K562 (cell line): ENCODE results near the gene CYSRT1. TPM values are rescaled to one million over a fixed set of nuclear protein-coding genes. Genes with fewer than 3 reads are reported as not detected.

Experiments used
- ATF7 ChIP-seq: fragments of 450-650 bp; IDR thresholded peaks from 2 replicates; pipeline ENCODE4 v1.7.1; 2014; ENCODE audit warnings: mild to moderate bottlenecking, moderate library complexity
- ETV6 ChIP-seq, 3 experiments: fragments of 150-350 bp in 1 of 3; sonication (generic) in 1 of 3; formaldehyde crosslinking in 1 of 3; IDR thresholded peaks; 2 replicates each; pipeline versions ENCODE4 v1.6.1 to v1.8.0; 2014 to 2022; ENCODE audit warnings: borderline replicate concordance in 2 of 3, low read depth in 2 of 3, antibody characterized with exemption in 1 of 3, low read length in 1 of 3, mild to moderate bottlenecking in 1 of 3, missing genetic modification reagents in 1 of 3
- HMGN3 ChIP-seq: IDR thresholded peaks from 2 replicates; pipeline ENCODE4 v1.6.1; 2011; ENCODE audit warnings: borderline replicate concordance, low read depth, mild to moderate bottlenecking, mixed read lengths, low read length; ENCODE audit not compliant: insufficient read length; ENCODE audit errors: extremely low read depth
- JUN ChIP-seq, 2 experiments: sonication (generic) in 1 of 2; formaldehyde crosslinking in 1 of 2; IDR thresholded peaks; 2 replicates each; pipeline versions ENCODE4 v1.6.1 to v1.8.0; 2012 to 2022; ENCODE audit warnings: borderline replicate concordance in 2 of 2, mild to moderate bottlenecking in 2 of 2, improper control_type of control experiment in 1 of 2, low read depth in 1 of 2, low read length in 1 of 2, missing genetic modification reagents in 1 of 2
- ZNF584 ChIP-seq: fragments of 200-800 bp; sonication (Bioruptor generic); IDR thresholded peaks from 2 replicates; pipeline ENCODE4 v1.6.1; 2016; ENCODE audit warnings: low read depth, mild to moderate bottlenecking, missing genetic modification characterization, missing compliant biosample characterization
- polyA plus RNA-seq, 8 experiments: library from polyadenylated mRNA; depleted of rRNA in 4 of 8; stranded (reverse) in 5 of 8; unstranded in 3 of 8; fragments of >200 nt; fragmentation: Nextera tagmentation in 2 of 8; fragmentation: Illumina TruSeq in 1 of 8; extraction: Ambion mirVana in 2 of 8; extraction: Trizol in 1 of 8; gene quantifications; 2 replicates each; pipeline versions ENCODE4 v1.2.1 to v1.2.3, GENCODE V29; 2011 to 2014; ENCODE audit warnings: inconsistent platforms in 1 of 8, missing spikeins in 1 of 8
- total RNA-seq, 7 experiments: library from RNA; depleted of rRNA in 6 of 7; stranded (reverse); fragments of >200 nt in 6 of 7; fragmentation: Illumina TruSeq in 2 of 7; extraction: Trizol in 2 of 7; gene quantifications; 2 replicates each; pipeline versions ENCODE4 v1.2.1 to v1.2.3, GENCODE V29; 2011 to 2021; ENCODE audit warnings: low replicate concordance in 1 of 7
- TF ChIP-seq, protein P1 (sequence below), 3 experiments: fragments of 200-800 bp in 1 of 3; fragments of 250-450 bp in 1 of 3; fragments of 450-650 bp in 1 of 3; sonication (Bioruptor Pico) in 1 of 3; sonication (Bioruptor generic) in 1 of 3; formaldehyde crosslinking in 1 of 3; IDR thresholded peaks; 2 replicates each; pipeline versions ENCODE4 v1.6.1 to v1.8.0; 2016 to 2022; ENCODE audit warnings: mild to moderate bottlenecking in 2 of 3, missing genetic modification characterization in 2 of 3, missing compliant biosample characterization in 1 of 3, moderate library complexity in 1 of 3
- TF ChIP-seq, protein P2 (sequence below): fragments of 450-650 bp; IDR thresholded peaks from 2 replicates; pipeline ENCODE4 v1.6.1; 2016; ENCODE audit warnings: mild to moderate bottlenecking, moderate library complexity

Gene CYSRT1
- total and polyA plus RNA-seq, 9 of the 15 experiments (the other 6 are each of a cell fraction or from before 2014, with no cell fraction given): 0.04 to 1.4 (median 0.42) TPM; not detected in 3

DNA sequence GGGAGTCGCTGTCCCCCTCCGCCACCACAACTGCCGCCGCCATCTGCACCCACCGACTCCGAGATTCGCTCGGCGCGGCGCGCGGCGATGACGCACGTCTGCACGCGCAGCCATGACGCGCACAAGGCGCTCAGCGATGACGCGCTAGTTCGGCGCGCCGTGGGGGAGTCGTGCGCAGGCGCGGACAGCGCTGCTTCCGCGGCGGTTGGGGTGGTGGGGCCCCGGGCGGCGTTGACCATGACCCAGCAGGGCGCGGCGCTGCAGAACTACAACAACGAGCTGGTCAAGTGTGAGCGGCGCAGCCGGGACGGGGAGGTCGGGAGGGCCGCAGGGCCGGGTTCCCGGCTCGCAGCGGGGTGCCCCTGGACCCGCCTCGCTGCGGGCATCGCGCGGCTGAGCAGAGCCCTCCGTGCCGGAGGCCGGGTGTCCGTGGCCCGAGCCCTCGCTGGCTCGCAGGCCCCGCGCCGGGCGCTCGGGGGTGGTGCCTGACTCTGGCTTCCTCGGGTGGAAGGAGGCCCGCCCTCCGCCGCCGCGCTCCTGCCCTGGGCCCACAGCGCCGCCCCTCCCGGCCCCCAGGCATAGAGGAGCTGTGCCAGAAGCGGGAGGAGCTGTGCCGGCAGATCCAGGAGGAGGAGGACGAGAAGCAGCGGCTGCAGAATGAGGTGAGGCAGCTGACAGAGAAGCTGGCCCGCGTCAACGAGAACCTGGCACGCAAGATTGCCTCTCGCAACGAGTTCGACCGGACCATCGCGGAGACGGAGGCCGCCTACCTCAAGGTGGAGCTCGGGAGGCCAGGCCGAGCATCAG, 36.3 kb upstream of the CYSRT1 start, which contains the start of the genes ANAPC2 and SSNA1 (continued):
- TF ChIP-seq ATF7 (peak; percentile 95), ETV6 (IDR thresholded peaks at IDR 0.05; ENCODE audit: borderline replicate concordance in 1 of 2, low read depth in 2 of 2, low read length in 1 of 2) (peak in 1 of 2 experiments; percentile 11; a peak in 1 of 4 replicates), ETV6 (CRISPR knock-in tag; IDR thresholded peaks at IDR 0.05; ENCODE audit: borderline replicate concordance) (no peak; the same call in 1 of the 2 replicates), HMGN3 (peak; percentile 94), ZNF584 (CRISPR knock-in tag) (no peak), JUN (IDR thresholded peaks at IDR 0.05; ENCODE audit: borderline replicate concordance, low read depth, low read length) (peak; percentile 69; the same call in 1 of the 2 replicates), JUN (CRISPR knock-in tag; IDR thresholded peaks at IDR 0.05; ENCODE audit: borderline replicate concordance) (no peak)
- TF ChIP-seq, protein P1, sequence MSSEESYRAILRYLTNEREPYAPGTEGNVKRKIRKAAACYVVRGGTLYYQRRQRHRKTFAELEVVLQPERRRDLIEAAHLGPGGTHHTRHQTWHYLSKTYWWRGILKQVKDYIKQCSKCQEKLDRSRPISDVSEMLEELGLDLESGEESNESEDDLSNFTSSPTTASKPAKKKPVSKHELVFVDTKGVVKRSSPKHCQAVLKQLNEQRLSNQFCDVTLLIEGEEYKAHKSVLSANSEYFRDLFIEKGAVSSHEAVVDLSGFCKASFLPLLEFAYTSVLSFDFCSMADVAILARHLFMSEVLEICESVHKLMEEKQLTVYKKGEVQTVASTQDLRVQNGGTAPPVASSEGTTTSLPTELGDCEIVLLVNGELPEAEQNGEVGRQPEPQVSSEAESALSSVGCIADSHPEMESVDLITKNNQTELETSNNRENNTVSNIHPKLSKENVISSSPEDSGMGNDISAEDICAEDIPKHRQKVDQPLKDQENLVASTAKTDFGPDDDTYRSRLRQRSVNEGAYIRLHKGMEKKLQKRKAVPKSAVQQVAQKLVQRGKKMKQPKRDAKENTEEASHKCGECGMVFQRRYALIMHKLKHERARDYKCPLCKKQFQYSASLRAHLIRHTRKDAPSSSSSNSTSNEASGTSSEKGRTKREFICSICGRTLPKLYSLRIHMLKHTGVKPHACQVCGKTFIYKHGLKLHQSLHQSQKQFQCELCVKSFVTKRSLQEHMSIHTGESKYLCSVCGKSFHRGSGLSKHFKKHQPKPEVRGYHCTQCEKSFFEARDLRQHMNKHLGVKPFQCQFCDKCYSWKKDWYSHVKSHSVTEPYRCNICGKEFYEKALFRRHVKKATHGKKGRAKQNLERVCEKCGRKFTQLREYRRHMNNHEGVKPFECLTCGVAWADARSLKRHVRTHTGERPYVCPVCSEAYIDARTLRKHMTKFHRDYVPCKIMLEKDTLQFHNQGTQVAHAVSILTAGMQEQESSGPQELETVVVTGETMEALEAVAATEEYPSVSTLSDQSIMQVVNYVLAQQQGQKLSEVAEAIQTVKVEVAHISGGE (CRISPR knock-in tag; IDR thresholded peaks at IDR 0.05): peak in 1 of 3 experiments; percentile 72; a peak in 2 of 6 replicates
- TF ChIP-seq, protein P2, sequence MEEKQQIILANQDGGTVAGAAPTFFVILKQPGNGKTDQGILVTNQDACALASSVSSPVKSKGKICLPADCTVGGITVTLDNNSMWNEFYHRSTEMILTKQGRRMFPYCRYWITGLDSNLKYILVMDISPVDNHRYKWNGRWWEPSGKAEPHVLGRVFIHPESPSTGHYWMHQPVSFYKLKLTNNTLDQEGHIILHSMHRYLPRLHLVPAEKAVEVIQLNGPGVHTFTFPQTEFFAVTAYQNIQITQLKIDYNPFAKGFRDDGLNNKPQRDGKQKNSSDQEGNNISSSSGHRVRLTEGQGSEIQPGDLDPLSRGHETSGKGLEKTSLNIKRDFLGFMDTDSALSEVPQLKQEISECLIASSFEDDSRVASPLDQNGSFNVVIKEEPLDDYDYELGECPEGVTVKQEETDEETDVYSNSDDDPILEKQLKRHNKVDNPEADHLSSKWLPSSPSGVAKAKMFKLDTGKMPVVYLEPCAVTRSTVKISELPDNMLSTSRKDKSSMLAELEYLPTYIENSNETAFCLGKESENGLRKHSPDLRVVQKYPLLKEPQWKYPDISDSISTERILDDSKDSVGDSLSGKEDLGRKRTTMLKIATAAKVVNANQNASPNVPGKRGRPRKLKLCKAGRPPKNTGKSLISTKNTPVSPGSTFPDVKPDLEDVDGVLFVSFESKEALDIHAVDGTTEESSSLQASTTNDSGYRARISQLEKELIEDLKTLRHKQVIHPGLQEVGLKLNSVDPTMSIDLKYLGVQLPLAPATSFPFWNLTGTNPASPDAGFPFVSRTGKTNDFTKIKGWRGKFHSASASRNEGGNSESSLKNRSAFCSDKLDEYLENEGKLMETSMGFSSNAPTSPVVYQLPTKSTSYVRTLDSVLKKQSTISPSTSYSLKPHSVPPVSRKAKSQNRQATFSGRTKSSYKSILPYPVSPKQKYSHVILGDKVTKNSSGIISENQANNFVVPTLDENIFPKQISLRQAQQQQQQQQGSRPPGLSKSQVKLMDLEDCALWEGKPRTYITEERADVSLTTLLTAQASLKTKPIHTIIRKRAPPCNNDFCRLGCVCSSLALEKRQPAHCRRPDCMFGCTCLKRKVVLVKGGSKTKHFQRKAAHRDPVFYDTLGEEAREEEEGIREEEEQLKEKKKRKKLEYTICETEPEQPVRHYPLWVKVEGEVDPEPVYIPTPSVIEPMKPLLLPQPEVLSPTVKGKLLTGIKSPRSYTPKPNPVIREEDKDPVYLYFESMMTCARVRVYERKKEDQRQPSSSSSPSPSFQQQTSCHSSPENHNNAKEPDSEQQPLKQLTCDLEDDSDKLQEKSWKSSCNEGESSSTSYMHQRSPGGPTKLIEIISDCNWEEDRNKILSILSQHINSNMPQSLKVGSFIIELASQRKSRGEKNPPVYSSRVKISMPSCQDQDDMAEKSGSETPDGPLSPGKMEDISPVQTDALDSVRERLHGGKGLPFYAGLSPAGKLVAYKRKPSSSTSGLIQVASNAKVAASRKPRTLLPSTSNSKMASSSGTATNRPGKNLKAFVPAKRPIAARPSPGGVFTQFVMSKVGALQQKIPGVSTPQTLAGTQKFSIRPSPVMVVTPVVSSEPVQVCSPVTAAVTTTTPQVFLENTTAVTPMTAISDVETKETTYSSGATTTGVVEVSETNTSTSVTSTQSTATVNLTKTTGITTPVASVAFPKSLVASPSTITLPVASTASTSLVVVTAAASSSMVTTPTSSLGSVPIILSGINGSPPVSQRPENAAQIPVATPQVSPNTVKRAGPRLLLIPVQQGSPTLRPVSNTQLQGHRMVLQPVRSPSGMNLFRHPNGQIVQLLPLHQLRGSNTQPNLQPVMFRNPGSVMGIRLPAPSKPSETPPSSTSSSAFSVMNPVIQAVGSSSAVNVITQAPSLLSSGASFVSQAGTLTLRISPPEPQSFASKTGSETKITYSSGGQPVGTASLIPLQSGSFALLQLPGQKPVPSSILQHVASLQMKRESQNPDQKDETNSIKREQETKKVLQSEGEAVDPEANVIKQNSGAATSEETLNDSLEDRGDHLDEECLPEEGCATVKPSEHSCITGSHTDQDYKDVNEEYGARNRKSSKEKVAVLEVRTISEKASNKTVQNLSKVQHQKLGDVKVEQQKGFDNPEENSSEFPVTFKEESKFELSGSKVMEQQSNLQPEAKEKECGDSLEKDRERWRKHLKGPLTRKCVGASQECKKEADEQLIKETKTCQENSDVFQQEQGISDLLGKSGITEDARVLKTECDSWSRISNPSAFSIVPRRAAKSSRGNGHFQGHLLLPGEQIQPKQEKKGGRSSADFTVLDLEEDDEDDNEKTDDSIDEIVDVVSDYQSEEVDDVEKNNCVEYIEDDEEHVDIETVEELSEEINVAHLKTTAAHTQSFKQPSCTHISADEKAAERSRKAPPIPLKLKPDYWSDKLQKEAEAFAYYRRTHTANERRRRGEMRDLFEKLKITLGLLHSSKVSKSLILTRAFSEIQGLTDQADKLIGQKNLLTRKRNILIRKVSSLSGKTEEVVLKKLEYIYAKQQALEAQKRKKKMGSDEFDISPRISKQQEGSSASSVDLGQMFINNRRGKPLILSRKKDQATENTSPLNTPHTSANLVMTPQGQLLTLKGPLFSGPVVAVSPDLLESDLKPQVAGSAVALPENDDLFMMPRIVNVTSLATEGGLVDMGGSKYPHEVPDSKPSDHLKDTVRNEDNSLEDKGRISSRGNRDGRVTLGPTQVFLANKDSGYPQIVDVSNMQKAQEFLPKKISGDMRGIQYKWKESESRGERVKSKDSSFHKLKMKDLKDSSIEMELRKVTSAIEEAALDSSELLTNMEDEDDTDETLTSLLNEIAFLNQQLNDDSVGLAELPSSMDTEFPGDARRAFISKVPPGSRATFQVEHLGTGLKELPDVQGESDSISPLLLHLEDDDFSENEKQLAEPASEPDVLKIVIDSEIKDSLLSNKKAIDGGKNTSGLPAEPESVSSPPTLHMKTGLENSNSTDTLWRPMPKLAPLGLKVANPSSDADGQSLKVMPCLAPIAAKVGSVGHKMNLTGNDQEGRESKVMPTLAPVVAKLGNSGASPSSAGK: no peak
